Liver (tissue), 9 donors: ENCODE results near the gene VLDLR. TPM values are rescaled to one million over a fixed set of nuclear protein-coding genes. Genes with fewer than 3 reads are reported as not detected.

Source experiments
- DNase-seq: peaks from one replicate; pipeline ENCODE4 v3.0.0-alpha.2; 2017; ENCODE audit warnings: low spot score
- H3K27ac ChIP-seq, 2 donors: one replicate each; pipeline ENCODE4 v1.7.0; 2013; ENCODE audit warnings: inconsistent platforms in 2 of 2, low read length in 2 of 2, control low read depth in 1 of 2, low read depth in 1 of 2, mild to moderate bottlenecking in 1 of 2
- H3K27me3 ChIP-seq, 4 donors: one replicate each; pipeline versions ENCODE4 v1.6.1 to v1.7.0; 2013; ENCODE audit warnings: low read length in 3 of 4, inconsistent platforms in 1 of 4, mild to moderate bottlenecking in 1 of 4, moderate library complexity in 1 of 4; ENCODE audit not compliant: control insufficient read depth in 4 of 4, insufficient read depth in 4 of 4
- H3K36me3 ChIP-seq, 4 donors: one replicate each; pipeline versions ENCODE4 v1.6.1 to v1.7.0; 2013; ENCODE audit warnings: low read length in 3 of 4, mild to moderate bottlenecking in 3 of 4, low read depth in 1 of 4, moderate library complexity in 1 of 4; ENCODE audit not compliant: control insufficient read depth in 4 of 4, insufficient read depth in 3 of 4
- H3K4me1 ChIP-seq, 4 donors: one replicate each; pipeline versions ENCODE4 v1.6.1 to v1.7.0; 2013; ENCODE audit warnings: low read length in 3 of 4, mild to moderate bottlenecking in 3 of 4, moderate library complexity in 1 of 4; ENCODE audit not compliant: control insufficient read depth in 4 of 4, insufficient read depth in 4 of 4
- H3K4me3 ChIP-seq, 3 donors: one replicate each; pipeline versions ENCODE4 v1.6.1 to v1.7.0; 2013; ENCODE audit warnings: low read length in 3 of 3, control low read depth in 1 of 3, low read depth in 1 of 3, mild to moderate bottlenecking in 1 of 3
- H3K9ac ChIP-seq, 2 donors: one replicate each; pipeline ENCODE4 v1.7.0; 2013; ENCODE audit warnings: low read length in 2 of 2, mild to moderate bottlenecking in 2 of 2, moderate library complexity in 2 of 2, control low read depth in 1 of 2, low read depth in 1 of 2
- H3K9me3 ChIP-seq, 4 donors: one replicate each; pipeline versions ENCODE4 v1.6.1 to v1.7.0; 2013; ENCODE audit warnings: low read length in 3 of 4; ENCODE audit not compliant: control insufficient read depth in 4 of 4
- ATF3 ChIP-seq: IDR thresholded peaks from 2 replicates; pipeline ENCODE4 v1.6.1; 2016; ENCODE audit warnings: antibody characterized with exemption
- CTCF ChIP-seq: fragments of 150-350 bp; IDR thresholded peaks from 2 replicates; pipeline ENCODE4 v1.5.1; 2017; ENCODE audit warnings: improper control_type of control experiment, low read depth, low read length; ENCODE audit not compliant: missing input control
- EGR1 ChIP-seq, 2 donors: IDR thresholded peaks; 2 replicates each; pipeline ENCODE4 v1.6.1; 2016 to 2018; ENCODE audit warnings: antibody characterized with exemption in 2 of 2, low read depth in 2 of 2
- FOXA1 ChIP-seq: IDR thresholded peaks from 2 replicates; pipeline ENCODE4 v1.6.1; 2016; ENCODE audit warnings: antibody characterized with exemption
- FOXA2 ChIP-seq: IDR thresholded peaks from 2 replicates; pipeline ENCODE4 v1.6.1; 2016; ENCODE audit warnings: antibody characterized with exemption
- GABPA ChIP-seq, 2 donors: IDR thresholded peaks in 1 of 2; conservative IDR thresholded peaks in 1 of 2; 2 replicates each; pipeline ENCODE4 v1.6.1; 2016; ENCODE audit warnings: antibody characterized with exemption in 2 of 2, mild to moderate bottlenecking in 1 of 2, moderate library complexity in 1 of 2
- HNF4A ChIP-seq, 2 donors: conservative IDR thresholded peaks; 2 replicates each; pipeline ENCODE4 v1.6.1; 2016; ENCODE audit warnings: antibody characterized with exemption in 2 of 2, mild to moderate bottlenecking in 2 of 2
- HNF4G ChIP-seq: IDR thresholded peaks from 2 replicates; pipeline ENCODE4 v1.6.1; 2016; ENCODE audit warnings: antibody characterized with exemption
- JUND ChIP-seq, 2 donors: IDR thresholded peaks; 2 replicates each; pipeline ENCODE4 v1.6.1; 2016; ENCODE audit warnings: antibody characterized with exemption in 2 of 2
- MAX ChIP-seq: IDR thresholded peaks from 2 replicates; pipeline ENCODE4 v1.6.1; 2016; ENCODE audit warnings: antibody characterized with exemption
- RAD21 ChIP-seq, 2 donors: IDR thresholded peaks; 2 replicates each; pipeline ENCODE4 v1.6.1; 2016; ENCODE audit warnings: antibody characterized with exemption in 2 of 2, mild to moderate bottlenecking in 2 of 2
- RXRA ChIP-seq, 2 donors: IDR thresholded peaks; 2 replicates each; pipeline ENCODE4 v1.6.1; 2017 to 2018; ENCODE audit warnings: antibody characterized with exemption in 2 of 2, mild to moderate bottlenecking in 1 of 2
- TAF1 ChIP-seq: conservative IDR thresholded peaks from 2 replicates; pipeline ENCODE4 v1.6.1; 2016; ENCODE audit warnings: antibody characterized with exemption, mild to moderate bottlenecking
- YY1 ChIP-seq: IDR thresholded peaks from 2 replicates; pipeline ENCODE4 v1.6.1; 2016; ENCODE audit warnings: antibody characterized with exemption, mild to moderate bottlenecking
- WGBS: extraction: QIAGEN DNeasy Blood & Tissue Kit; methylation state at CpG from one replicate; pipeline ENCODE4 v1.1.7; 2013; 5-methylcytosine and 5-hydroxymethylcytosine counted together
- polyA plus RNA-seq, 2 donors: library from polyadenylated mRNA; stranded (reverse) in 1 of 2; unstranded in 1 of 2; fragments of 200-250 nt in 1 of 2; fragments of >200 nt in 1 of 2; fragmentation: Nextera tagmentation in 1 of 2; extraction: Ambion mirVana in 1 of 2; gene quantifications; one replicate each; pipeline versions ENCODE4 v1.2.1 to v1.2.3, GENCODE V29; 2013 to 2015
- total RNA-seq, 2 donors: library from RNA; depleted of rRNA; stranded (reverse); fragments of >200 nt; gene quantifications; one replicate each; pipeline ENCODE4 v1.2.3, GENCODE V29; 2014
- TF ChIP-seq, protein P1 (sequence below): IDR thresholded peaks from 2 replicates; pipeline ENCODE4 v1.6.1; 2016; ENCODE audit warnings: antibody characterized with exemption
- TF ChIP-seq, protein P2 (sequence below): IDR thresholded peaks from 2 replicates; pipeline ENCODE4 v1.6.1; 2016; ENCODE audit warnings: antibody characterized with exemption, mild to moderate bottlenecking
- donor health status: healthy.
- donor health status: healthy.
- donor health status: healthy.
- donor health status: healthy.
- donor health status: healthy.

VLDLR gene
- total and polyA plus RNA-seq, 4 donors, result 0.44 to 2.8 (median 1.4) TPM

DNA sequence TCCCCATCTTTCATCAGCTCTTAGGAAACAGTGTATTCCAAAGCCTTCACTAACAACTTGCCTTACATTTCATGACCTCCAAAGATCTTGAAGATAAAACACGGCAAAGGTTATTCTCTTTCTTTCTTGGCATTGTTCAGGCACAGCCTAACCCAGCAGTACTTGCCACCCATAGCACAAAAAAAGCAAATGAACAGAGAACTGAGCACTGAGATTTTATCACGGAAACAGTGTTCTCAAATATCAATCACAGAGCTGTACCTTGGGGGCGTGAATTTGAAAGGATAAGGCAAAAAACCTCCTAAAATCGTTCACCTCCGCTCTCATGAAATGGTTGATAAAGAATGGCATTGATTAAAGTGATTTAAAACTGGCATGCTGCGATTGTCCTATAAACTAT, 78.8 kb downstream of the VLDLR start (continued):
- TF ChIP-seq, protein P1, sequence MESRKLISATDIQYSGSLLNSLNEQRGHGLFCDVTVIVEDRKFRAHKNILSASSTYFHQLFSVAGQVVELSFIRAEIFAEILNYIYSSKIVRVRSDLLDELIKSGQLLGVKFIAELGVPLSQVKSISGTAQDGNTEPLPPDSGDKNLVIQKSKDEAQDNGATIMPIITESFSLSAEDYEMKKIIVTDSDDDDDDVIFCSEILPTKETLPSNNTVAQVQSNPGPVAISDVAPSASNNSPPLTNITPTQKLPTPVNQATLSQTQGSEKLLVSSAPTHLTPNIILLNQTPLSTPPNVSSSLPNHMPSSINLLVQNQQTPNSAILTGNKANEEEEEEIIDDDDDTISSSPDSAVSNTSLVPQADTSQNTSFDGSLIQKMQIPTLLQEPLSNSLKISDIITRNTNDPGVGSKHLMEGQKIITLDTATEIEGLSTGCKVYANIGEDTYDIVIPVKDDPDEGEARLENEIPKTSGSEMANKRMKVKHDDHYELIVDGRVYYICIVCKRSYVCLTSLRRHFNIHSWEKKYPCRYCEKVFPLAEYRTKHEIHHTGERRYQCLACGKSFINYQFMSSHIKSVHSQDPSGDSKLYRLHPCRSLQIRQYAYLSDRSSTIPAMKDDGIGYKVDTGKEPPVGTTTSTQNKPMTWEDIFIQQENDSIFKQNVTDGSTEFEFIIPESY, result no peak

DNA sequence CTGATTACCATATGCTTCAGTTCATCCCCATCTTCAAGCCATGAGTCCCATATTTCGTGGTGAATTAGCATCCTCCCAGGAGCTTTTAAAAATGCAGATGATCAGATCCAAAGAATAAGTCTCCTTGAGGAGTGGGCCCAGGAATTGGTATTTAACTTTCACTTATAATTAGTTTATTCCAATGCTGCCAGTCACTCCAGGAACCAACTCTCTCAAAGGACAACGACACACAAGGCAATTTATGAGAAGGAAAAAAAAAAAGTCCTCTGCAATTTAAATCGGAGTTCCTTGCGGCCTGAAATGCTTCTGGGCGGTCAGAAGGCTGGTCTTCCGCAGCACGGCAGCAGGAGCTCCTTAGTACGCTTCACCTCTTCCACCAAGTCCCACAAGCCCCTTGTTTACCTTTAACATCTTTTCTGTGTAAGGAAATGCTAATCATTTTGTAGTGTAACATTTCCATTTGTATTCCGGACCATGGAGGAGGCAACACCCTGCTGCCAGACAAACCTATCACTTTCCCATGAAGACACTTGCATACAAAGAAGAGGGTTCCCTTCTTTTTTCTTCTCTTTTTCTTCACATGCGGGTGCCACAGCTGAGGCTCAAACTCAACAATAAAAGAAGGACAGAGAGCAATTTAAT, 79.4 kb downstream of the VLDLR start:
- TF ChIP-seq RXRA (IDR thresholded peaks at IDR 0.05), result no peak
- TF ChIP-seq EGR1 (IDR thresholded peaks at IDR 0.05; ENCODE audit: low read depth in 2 of 2), result no peak
- TF ChIP-seq, protein P2, sequence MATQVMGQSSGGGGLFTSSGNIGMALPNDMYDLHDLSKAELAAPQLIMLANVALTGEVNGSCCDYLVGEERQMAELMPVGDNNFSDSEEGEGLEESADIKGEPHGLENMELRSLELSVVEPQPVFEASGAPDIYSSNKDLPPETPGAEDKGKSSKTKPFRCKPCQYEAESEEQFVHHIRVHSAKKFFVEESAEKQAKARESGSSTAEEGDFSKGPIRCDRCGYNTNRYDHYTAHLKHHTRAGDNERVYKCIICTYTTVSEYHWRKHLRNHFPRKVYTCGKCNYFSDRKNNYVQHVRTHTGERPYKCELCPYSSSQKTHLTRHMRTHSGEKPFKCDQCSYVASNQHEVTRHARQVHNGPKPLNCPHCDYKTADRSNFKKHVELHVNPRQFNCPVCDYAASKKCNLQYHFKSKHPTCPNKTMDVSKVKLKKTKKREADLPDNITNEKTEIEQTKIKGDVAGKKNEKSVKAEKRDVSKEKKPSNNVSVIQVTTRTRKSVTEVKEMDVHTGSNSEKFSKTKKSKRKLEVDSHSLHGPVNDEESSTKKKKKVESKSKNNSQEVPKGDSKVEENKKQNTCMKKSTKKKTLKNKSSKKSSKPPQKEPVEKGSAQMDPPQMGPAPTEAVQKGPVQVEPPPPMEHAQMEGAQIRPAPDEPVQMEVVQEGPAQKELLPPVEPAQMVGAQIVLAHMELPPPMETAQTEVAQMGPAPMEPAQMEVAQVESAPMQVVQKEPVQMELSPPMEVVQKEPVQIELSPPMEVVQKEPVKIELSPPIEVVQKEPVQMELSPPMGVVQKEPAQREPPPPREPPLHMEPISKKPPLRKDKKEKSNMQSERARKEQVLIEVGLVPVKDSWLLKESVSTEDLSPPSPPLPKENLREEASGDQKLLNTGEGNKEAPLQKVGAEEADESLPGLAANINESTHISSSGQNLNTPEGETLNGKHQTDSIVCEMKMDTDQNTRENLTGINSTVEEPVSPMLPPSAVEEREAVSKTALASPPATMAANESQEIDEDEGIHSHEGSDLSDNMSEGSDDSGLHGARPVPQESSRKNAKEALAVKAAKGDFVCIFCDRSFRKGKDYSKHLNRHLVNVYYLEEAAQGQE, result no peak
- H3K36me3 ChIP-seq, result no peaks in the 10 kb centered on the region
- no peaks in the 10 kb centered on the region for H3K9me3 ChIP-seq
- DNase-seq, result no peak
- H3K27me3 ChIP-seq, result no peaks in the 10 kb centered on the region
- WGBS, result 89% methylated on average over 10 of the region's 10 CpGs
- H3K4me1 ChIP-seq, result no peaks in the 10 kb centered on the region
- H3K4me3 ChIP-seq, result no peak overlapping the region
- H3K9ac ChIP-seq, result no peak overlapping the region
- no peak overlapping the region for H3K27ac ChIP-seq

DNA sequence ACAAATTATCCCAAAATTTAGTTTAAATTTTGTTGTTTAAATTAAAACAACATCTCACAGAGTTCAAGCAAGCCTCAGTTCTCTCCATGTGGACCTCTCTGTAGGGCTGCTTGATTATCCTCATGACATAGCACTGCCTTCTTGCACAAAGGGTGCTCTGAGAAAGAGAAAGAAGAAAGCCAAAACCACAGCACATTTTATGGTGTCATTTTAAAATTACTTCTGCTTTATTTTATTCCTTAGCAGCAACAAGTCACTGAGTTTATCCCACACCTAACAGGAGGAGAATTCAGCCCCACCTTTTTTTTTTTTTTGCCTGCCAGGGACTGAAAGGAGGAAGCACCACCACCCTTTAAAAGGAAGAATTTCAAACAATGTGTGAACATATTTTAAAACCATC, 82.9 kb downstream of the VLDLR start:
- Histone ChIP-seq H3K4me3 (no peak overlapping the region), H3K9ac (no peak overlapping the region), H3K27ac (no peak overlapping the region), H3K4me1 (no peaks in the 10 kb centered on the region), H3K36me3 (no peaks in the 10 kb centered on the region), H3K9me3 (no peaks in the 10 kb centered on the region), H3K27me3 (no peaks in the 10 kb centered on the region)
- DNase-seq, result no peak
- TF ChIP-seq, protein P2, result no peak
- TF ChIP-seq RXRA (IDR thresholded peaks at IDR 0.05) (no peak), FOXA1 (no peak), TAF1 (no peak), ATF3 (no peak), CTCF (no peak), HNF4A (conservative IDR thresholded peaks at IDR 0.05) (no peak), RAD21 (IDR thresholded peaks at IDR 0.05) (no peak), FOXA2 (no peak), JUND (IDR thresholded peaks at IDR 0.05) (no peak), GABPA (IDR thresholded peaks at IDR 0.05 in 1 of 2, conservative IDR thresholded peaks at IDR 0.05 in 1 of 2) (no peak), EGR1 (IDR thresholded peaks at IDR 0.05; ENCODE audit: low read depth in 2 of 2) (no peak), YY1 (no peak), MAX (no peak), HNF4G (no peak)
- TF ChIP-seq, protein P1, result no peak
